Vagina (tissue), 2 donors: Measurements from ENCODE around the gene RIN2.

Experiments used
- POLR2A ChIP-seq, 2 donors: fragments of 450-650 bp; IDR thresholded peaks; one replicate each; pipeline ENCODE4 v1.6.1; 2017; ENCODE audit warnings: antibody characterized with exemption in 2 of 2, mild to moderate bottlenecking in 2 of 2, moderate library complexity in 2 of 2
- POLR2AphosphoS5 ChIP-seq, 2 donors: sonication (generic); formaldehyde crosslinking; IDR thresholded peaks; one replicate each; pipeline ENCODE4 v1.9.0; 2017; ENCODE audit warnings: antibody characterized with exemption in 2 of 2, mild to moderate bottlenecking in 2 of 2, low read depth in 1 of 2; ENCODE audit not compliant: insufficient read depth in 1 of 2
- TF ChIP-seq, protein P1 (sequence below), 3 experiments: fragments of 450-650 bp in 2 of 3; fragments of 200-600 bp in 1 of 3; sonication (generic) in 1 of 3; IDR thresholded peaks; one replicate each; pipeline ENCODE4 v1.5.1; 2017 to 2019; ENCODE audit warnings: antibody characterized with exemption in 3 of 3, mild to moderate bottlenecking in 2 of 3, moderate library complexity in 2 of 3

GRCh38 chr20:19777315-19777714, 19.3 kb downstream of the RIN2 start:
- TF ChIP-seq, protein P1, sequence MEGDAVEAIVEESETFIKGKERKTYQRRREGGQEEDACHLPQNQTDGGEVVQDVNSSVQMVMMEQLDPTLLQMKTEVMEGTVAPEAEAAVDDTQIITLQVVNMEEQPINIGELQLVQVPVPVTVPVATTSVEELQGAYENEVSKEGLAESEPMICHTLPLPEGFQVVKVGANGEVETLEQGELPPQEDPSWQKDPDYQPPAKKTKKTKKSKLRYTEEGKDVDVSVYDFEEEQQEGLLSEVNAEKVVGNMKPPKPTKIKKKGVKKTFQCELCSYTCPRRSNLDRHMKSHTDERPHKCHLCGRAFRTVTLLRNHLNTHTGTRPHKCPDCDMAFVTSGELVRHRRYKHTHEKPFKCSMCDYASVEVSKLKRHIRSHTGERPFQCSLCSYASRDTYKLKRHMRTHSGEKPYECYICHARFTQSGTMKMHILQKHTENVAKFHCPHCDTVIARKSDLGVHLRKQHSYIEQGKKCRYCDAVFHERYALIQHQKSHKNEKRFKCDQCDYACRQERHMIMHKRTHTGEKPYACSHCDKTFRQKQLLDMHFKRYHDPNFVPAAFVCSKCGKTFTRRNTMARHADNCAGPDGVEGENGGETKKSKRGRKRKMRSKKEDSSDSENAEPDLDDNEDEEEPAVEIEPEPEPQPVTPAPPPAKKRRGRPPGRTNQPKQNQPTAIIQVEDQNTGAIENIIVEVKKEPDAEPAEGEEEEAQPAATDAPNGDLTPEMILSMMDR (IDR thresholded peaks at IDR 0.05), result no peak
- TF ChIP-seq POLR2A (IDR thresholded peaks at IDR 0.05) (no peak), POLR2AphosphoS5 (IDR thresholded peaks at IDR 0.05; ENCODE audit: insufficient read depth in 1 of 2, low read depth in 1 of 2) (no peak)
